ENCODE results near the gene GLI1.

Gene GLI1

DNA sequence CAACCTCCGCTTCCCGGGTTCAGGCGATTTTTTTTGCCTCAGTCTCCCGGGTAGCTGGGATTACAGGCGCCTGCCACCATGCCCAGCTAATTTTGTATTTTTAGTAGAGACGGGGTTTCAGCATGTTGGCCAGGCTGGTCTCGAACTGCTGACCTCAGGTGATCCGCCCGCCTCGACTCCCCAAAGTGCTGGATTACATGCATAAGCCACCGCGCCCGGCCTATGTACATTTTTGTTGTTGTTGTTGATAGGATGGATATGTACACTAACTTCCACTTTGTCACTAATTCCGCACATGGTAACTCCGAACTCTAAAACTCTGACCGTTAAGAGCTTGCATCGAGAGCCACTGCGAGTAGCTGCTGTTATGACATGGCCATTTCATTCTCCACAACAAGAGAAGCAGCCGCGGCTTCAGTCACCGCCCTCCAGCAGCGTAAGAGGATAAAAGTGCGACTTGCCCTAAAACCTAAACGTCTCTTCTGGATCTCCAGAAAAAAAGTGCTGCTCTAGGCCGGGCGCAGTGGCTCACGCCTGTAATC lies 27.5 kb downstream of the GLI1 start:
- Histone ChIP-seq H3K4me3 (ENCODE audit: low read depth, low read length, poor library complexity, severe bottlenecking) (peak overlapping the region; percentile 97), H3F3A (ENCODE audit: insufficient read depth, low read length) (no peaks in the 10 kb centered on the region), H3K4me1 (ENCODE audit: insufficient read depth, low read length, severe bottlenecking) (peaks cover 17% of the 10 kb centered on the region), H3K79me2 (ENCODE audit: insufficient read depth, low read length) (peaks cover 16% of the 10 kb centered on the region), H3K9me2 (ENCODE audit: low read depth, low read length) (no peaks in the 10 kb centered on the region), H3K4me2 (ENCODE audit: low read length) (peak overlapping the region; percentile 43), H2AFZ (ENCODE audit: low read length) (0 out of 2 replicates have a peak overlapping the region, but pooled peaks have one; percentile 5), H3K27me3 (ENCODE audit: insufficient read depth, low read length) (no peaks in the 10 kb centered on the region), H3K9me3 (ENCODE audit: low read length) (no peaks in the 10 kb centered on the region), H3K36me3 (ENCODE audit: insufficient read depth, low read length) (peaks cover 32% of the 10 kb centered on the region), H3K27ac (ENCODE audit: low read depth, low read length, poor library complexity, severe bottlenecking) (no peak overlapping the region), H3K9ac (ENCODE audit: low read length) (peak overlapping the region; percentile 8; the same call in 1 of the 2 replicates), H4K20me1 (ENCODE audit: insufficient read depth, low read length) (no peaks in the 10 kb centered on the region)
- TF ChIP-seq CTCF (IDR thresholded peaks at IDR 0.05; ENCODE audit: low read length) (no peak), EZH2 (IDR thresholded peaks at IDR 0.05; ENCODE audit: borderline replicate concordance, low read length) (no peak)

GRCh38 chr12:57487597-57488401 lies 28.2 kb downstream of the GLI1 start, which contains the start of gene MARS1:
Gene MARS1, plus strand, starts transcription at chr12:57488068. Its CDS starts 23 bp downstream, at chr12:57488091.
- H3K9me2 ChIP-seq (ENCODE audit: low read depth, low read length): no peaks in the 10 kb centered on the region
- peaks cover 16% of the 10 kb centered on the region for H3K79me2 ChIP-seq (ENCODE audit: insufficient read depth, low read length)
- H3K27me3 ChIP-seq (ENCODE audit: insufficient read depth, low read length): no peaks in the 10 kb centered on the region
- 0 out of 2 replicates have a peak within 1 kb of the TSS, but pooled peaks have one; percentile 5 for H2AFZ ChIP-seq (ENCODE audit: low read length)
- no peaks in the 10 kb centered on the region for H3F3A ChIP-seq (ENCODE audit: insufficient read depth, low read length)
- H3K9me3 ChIP-seq (ENCODE audit: low read length): no peaks in the 10 kb centered on the region
- H3K4me2 ChIP-seq (ENCODE audit: low read length): peak within 1 kb of the TSS; percentile 92
- TF ChIP-seq EZH2 (IDR thresholded peaks at IDR 0.05; ENCODE audit: borderline replicate concordance, low read length): no peak
- TF ChIP-seq CTCF (IDR thresholded peaks at IDR 0.05; ENCODE audit: low read length): peak; percentile 54
- H4K20me1 ChIP-seq (ENCODE audit: insufficient read depth, low read length): no peaks in the 10 kb centered on the region
- H3K27ac ChIP-seq (ENCODE audit: low read depth, low read length, poor library complexity, severe bottlenecking): peak within 1 kb of the TSS; percentile 30
- peaks cover 17% of the 10 kb centered on the region for H3K4me1 ChIP-seq (ENCODE audit: insufficient read depth, low read length, severe bottlenecking)
- H3K36me3 ChIP-seq (ENCODE audit: insufficient read depth, low read length): peaks cover 39% of the 10 kb centered on the region
- peak within 1 kb of the TSS; percentile 98 for H3K9ac ChIP-seq (ENCODE audit: low read length)
- H3K4me3 ChIP-seq (ENCODE audit: low read depth, low read length, poor library complexity, severe bottlenecking): peak within 1 kb of the TSS; percentile 97

DNA sequence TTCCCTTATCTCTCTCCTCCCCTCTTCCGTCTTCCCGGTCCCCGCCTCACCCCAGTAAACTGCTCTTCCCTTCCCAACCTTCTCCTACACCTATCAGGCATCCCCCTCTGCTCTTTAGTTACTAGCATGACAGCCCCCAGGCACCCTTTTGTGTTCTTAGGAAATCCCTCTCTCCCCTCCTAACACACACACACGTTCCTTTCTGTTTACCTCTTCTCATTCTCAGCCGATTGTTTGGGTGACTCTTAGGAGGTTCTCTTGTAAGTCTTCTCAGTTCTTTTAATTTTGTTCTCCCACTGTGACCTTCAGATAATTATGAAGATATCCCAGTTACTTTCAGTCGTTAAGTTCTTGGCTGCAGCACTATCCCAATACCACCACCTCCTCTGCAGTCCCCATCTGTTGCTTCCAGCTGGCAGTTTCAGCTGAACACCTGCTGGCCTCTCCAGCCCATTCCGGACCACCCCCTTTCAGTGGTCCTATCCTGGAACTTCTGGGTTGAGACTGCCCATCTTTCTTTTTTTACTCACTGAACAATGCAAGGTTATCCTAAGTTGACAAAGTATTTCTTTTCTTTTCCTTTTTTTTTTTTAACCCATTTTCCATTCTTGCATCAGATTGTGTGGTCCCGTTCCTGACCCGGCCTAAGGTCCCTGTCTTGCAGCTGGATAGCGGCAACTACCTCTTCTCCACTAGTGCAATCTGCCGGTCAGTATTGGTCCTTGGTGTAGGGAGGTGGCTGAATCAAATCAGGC lies 29.0 kb downstream of the GLI1 start:
- TF ChIP-seq CTCF (IDR thresholded peaks at IDR 0.05; ENCODE audit: low read length) (no peak), EZH2 (IDR thresholded peaks at IDR 0.05; ENCODE audit: borderline replicate concordance, low read length) (no peak)
- Histone ChIP-seq H3K9ac (ENCODE audit: low read length) (peak overlapping the region; percentile 98), H3K4me1 (ENCODE audit: insufficient read depth, low read length, severe bottlenecking) (peaks cover 17% of the 10 kb centered on the region), H3K79me2 (ENCODE audit: insufficient read depth, low read length) (peaks cover 16% of the 10 kb centered on the region), H3K9me2 (ENCODE audit: low read depth, low read length) (no peaks in the 10 kb centered on the region), H3K9me3 (ENCODE audit: low read length) (no peaks in the 10 kb centered on the region), H2AFZ (ENCODE audit: low read length) (no peak overlapping the region), H3K4me2 (ENCODE audit: low read length) (peak overlapping the region; percentile 92), H4K20me1 (ENCODE audit: insufficient read depth, low read length) (no peaks in the 10 kb centered on the region), H3F3A (ENCODE audit: insufficient read depth, low read length) (no peaks in the 10 kb centered on the region), H3K36me3 (ENCODE audit: insufficient read depth, low read length) (peaks cover 42% of the 10 kb centered on the region), H3K27me3 (ENCODE audit: insufficient read depth, low read length) (no peaks in the 10 kb centered on the region), H3K4me3 (ENCODE audit: low read depth, low read length, poor library complexity, severe bottlenecking) (peak overlapping the region; percentile 97), H3K27ac (ENCODE audit: low read depth, low read length, poor library complexity, severe bottlenecking) (peak overlapping the region; percentile 30)
